Measurements from ENCODE around the gene GMPPB.

- TF ChIP-seq CTCF (IDR thresholded peaks at IDR 0.05 in 2 of 3, conservative IDR thresholded peaks at IDR 0.05 in 1 of 3; ENCODE audit: insufficient read depth in 2 of 3, low read depth in 1 of 3, low read length in 3 of 3) = peak in 1 of 3 experiments; percentile 34; a peak in 1 of 6 replicates
- TF ChIP-seq ZNF217 (CRISPR knock-in tag; IDR thresholded peaks at IDR 0.05) = no peak
- TF ChIP-seq EP300 (IDR thresholded peaks at IDR 0.05; ENCODE audit: low read length) = no peak
- TF ChIP-seq ZNF655 (CRISPR knock-in tag; IDR thresholded peaks at IDR 0.05) = no peak
- no peak for TF ChIP-seq KDM5B (IDR thresholded peaks at IDR 0.05; ENCODE audit: insufficient replicate concordance, low read depth, low read length)
- no peak for TF ChIP-seq RAD21 (CRISPR knock-in tag; conservative IDR thresholded peaks at IDR 0.05 in 1 of 2, IDR thresholded peaks at IDR 0.05 in 1 of 2)
- TF ChIP-seq CUX1 (CRISPR knock-in tag; IDR thresholded peaks at IDR 0.05) = no peak
- no peak for TF ChIP-seq ATF3 (IDR thresholded peaks at IDR 0.05)
- TF ChIP-seq ATF3 (CRISPR knock-in tag; conservative IDR thresholded peaks at IDR 0.05) = no peak
- TF ChIP-seq PURB (CRISPR knock-in tag; IDR thresholded peaks at IDR 0.05; ENCODE audit: low read depth) = no peak
- TF ChIP-seq SP1 (CRISPR knock-in tag; IDR thresholded peaks at IDR 0.05) = no peak
Observed at GRCh38 chr3:49719214-49719884, 4.4 kb downstream of the GMPPB start, which contains the start of gene AMIGO3.

Measured in K562 (cell line).